Gastroesophageal sphincter (tissue), 4 donors: ENCODE results near the gene CAMKMT. TPM values are rescaled to one million over a fixed set of nuclear protein-coding genes. Genes with fewer than 3 reads are reported as not detected.

Source experiments
- ATAC-seq: fragments of 150-250 bp; one replicate; pipeline ENCODE4 v1.9.1; 2016; ENCODE audit warnings: mild to moderate bottlenecking, moderate library complexity
- H3K27ac ChIP-seq, 4 donors: fragments of 200-600 bp; sonication (generic) in 3 of 4; 1 replicate in 3 of 4; 2 replicates in 1 of 4; pipeline ENCODE4 v1.5.1; 2016 to 2019
- H3K27me3 ChIP-seq: fragments of 200-600 bp; sonication (generic); one replicate; pipeline ENCODE4 v1.5.1; 2019
- H3K36me3 ChIP-seq, 2 donors: fragments of 200-600 bp; sonication (generic); one replicate each; pipeline ENCODE4 v1.5.1; 2019; ENCODE audit warnings: control low read depth in 1 of 2
- H3K4me1 ChIP-seq, 3 donors: fragments of 200-600 bp; sonication (generic); 1 replicate in 2 of 3; 2 replicates in 1 of 3; pipeline ENCODE4 v1.5.1; 2016 to 2019; ENCODE audit warnings: control low read depth in 2 of 3
- H3K4me3 ChIP-seq, 2 donors: fragments of 200-600 bp; sonication (generic); one replicate each; pipeline ENCODE4 v1.5.1; 2019; ENCODE audit warnings: mild to moderate bottlenecking in 1 of 2, moderate library complexity in 1 of 2
- H3K9me3 ChIP-seq, 3 donors: fragments of 200-600 bp; sonication (generic); one replicate each; pipeline ENCODE4 v1.5.1; 2017 to 2019; ENCODE audit warnings: control low read depth in 2 of 3
- EP300 ChIP-seq: sonication (generic); formaldehyde crosslinking; IDR thresholded peaks from one replicate; pipeline ENCODE4 v1.6.1; 2017; ENCODE audit warnings: antibody characterized with exemption, mild to moderate bottlenecking
- POLR2A ChIP-seq, 2 donors: fragments of 450-650 bp; IDR thresholded peaks; one replicate each; pipeline ENCODE4 v1.6.1; 2017; ENCODE audit warnings: antibody characterized with exemption in 2 of 2, mild to moderate bottlenecking in 2 of 2, moderate library complexity in 1 of 2
- POLR2AphosphoS5 ChIP-seq: sonication (generic); formaldehyde crosslinking; IDR thresholded peaks from one replicate; pipeline ENCODE4 v1.6.1; 2017; ENCODE audit warnings: antibody characterized with exemption
- WGBS, 2 donors: methylation state at CpG; one replicate each; pipeline ENCODE4 v1.1.5; 2018; ENCODE audit warnings: low coverage in 1 of 2; 5-methylcytosine and 5-hydroxymethylcytosine counted together
- total RNA-seq, 4 donors: library from RNA; depleted of rRNA; stranded (reverse); fragments of >200 nt; gene quantifications; one replicate each; pipeline ENCODE4 v1.1.0, GENCODE V29; 2016
- TF ChIP-seq, protein P1 (sequence below), 4 experiments: fragments of 200-600 bp in 2 of 4; fragments of 450-650 bp in 2 of 4; sonication (generic) in 1 of 4; IDR thresholded peaks; one replicate each; pipeline ENCODE4 v1.5.1; 2017 to 2019; ENCODE audit warnings: antibody characterized with exemption in 4 of 4, mild to moderate bottlenecking in 2 of 4, moderate library complexity in 2 of 4

CAMKMT gene
- 10 to 100 TPM in 2 of 4 donors, 1 to 10 TPM in 2; 4.2 to 19.5 (median 11.0) TPM for total RNA-seq

DNA sequence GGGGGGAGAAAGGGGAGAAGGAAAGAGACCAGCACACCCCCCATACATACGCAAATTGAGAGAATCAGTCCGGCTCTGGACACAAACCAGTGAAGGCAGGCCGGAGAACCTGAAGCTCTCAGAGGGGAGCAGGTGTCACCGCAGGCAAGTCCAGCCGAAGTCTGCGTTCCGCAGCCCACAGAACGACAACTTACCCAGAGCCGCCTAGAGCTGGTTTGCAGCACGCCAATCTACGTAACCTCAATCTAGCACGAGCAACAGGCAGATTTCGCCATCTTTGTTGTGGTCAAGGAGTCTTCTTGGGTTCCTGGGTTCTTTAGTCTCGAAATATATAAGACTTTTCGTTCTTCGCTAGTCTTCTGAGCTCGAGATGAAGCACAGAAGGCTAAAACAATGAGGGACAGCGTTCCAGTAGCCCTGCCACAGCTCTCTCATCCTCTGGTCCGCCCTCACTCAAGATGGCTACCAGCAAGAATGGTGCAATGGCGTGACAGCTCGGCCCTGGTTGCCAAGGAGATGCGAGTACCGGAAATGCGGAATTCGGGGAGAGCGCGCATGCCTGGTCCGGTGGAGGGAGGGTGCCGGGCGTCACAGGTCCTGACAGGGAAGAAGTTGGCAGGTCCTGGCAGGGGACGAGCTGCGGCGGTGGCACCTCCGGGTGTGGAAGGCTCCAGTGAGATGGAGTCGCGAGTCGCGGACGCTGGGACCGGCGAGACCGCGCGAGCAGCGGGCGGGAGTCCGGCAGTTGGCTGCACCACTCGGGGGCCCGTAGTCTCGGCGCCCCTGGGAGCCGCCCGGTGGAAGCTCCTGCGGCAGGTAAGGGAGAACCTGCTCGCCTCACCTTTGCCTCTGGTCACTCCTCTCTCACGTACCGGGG is at the start of gene CAMKMT, which contains the start of gene PREPL:
Gene CAMKMT (plus strand): TSS at position 618 of the 877 bp plus-strand sequence.
Gene PREPL (minus strand): TSS at position 165 of the 877 bp plus-strand sequence. CDS start 15,152 bp downstream, outside the sequence.
- no peak for TF ChIP-seq EP300
- TF ChIP-seq, protein P1, sequence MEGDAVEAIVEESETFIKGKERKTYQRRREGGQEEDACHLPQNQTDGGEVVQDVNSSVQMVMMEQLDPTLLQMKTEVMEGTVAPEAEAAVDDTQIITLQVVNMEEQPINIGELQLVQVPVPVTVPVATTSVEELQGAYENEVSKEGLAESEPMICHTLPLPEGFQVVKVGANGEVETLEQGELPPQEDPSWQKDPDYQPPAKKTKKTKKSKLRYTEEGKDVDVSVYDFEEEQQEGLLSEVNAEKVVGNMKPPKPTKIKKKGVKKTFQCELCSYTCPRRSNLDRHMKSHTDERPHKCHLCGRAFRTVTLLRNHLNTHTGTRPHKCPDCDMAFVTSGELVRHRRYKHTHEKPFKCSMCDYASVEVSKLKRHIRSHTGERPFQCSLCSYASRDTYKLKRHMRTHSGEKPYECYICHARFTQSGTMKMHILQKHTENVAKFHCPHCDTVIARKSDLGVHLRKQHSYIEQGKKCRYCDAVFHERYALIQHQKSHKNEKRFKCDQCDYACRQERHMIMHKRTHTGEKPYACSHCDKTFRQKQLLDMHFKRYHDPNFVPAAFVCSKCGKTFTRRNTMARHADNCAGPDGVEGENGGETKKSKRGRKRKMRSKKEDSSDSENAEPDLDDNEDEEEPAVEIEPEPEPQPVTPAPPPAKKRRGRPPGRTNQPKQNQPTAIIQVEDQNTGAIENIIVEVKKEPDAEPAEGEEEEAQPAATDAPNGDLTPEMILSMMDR (IDR thresholded peaks at IDR 0.05): peak in 1 of 4 experiments; percentile 4
- TF ChIP-seq POLR2A (IDR thresholded peaks at IDR 0.05): peak; percentile 59 to 66
- TF ChIP-seq POLR2AphosphoS5: peak; percentile 85
- H3K27ac ChIP-seq: peak within 1 kb of the TSS; percentile 76 to 96 (median 90)
- H3K4me1 ChIP-seq: peaks cover 2 to 46% (median 3%) of the 10 kb centered on the region in 3 donors
- peak within 1 kb of the TSS; percentile 73 to 74 for H3K4me3 ChIP-seq
- H3K27me3 ChIP-seq: no peaks in the 10 kb centered on the region
- H3K9me3 ChIP-seq: no peaks in the 10 kb centered on the region
- H3K36me3 ChIP-seq: no peaks in the 10 kb centered on the region
- peak; percentile 99 for ATAC-seq
- WGBS, 2 donors: 0 to 1% methylated on average over 12 to 20 of the region's 57 CpGs

DNA sequence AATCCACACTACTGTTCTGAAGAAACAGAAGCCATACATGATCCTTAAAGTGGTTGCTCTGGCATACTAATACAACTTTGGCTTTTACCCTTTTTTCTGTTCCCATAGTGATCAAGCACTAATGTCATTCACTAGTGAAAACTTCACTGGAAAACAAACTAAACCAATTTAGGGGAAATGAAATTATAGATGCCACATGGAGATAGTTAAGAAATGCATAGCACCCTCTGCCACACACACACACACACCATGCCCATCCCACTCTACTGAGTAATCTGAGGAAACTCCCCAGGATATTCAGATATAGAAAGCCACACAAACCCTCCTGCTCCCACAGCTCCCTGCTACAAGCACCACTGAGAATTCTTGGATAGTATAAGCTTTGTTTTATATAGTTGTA is 47.4 kb upstream of the CAMKMT start:
- H3K27ac ChIP-seq: no peak overlapping the region
- TF ChIP-seq, protein P1 (IDR thresholded peaks at IDR 0.05): no peak
- TF ChIP-seq POLR2A (IDR thresholded peaks at IDR 0.05) (no peak), EP300 (no peak), POLR2AphosphoS5 (no peak)
- no peak for ATAC-seq
- H3K4me3 ChIP-seq: no peak overlapping the region
- no peaks in the 10 kb centered on the region for H3K4me1 ChIP-seq
- peaks cover 9 to 84% of the 10 kb centered on the region in 2 donors for H3K36me3 ChIP-seq
- H3K27me3 ChIP-seq: no peaks in the 10 kb centered on the region
- peaks cover 0 to 34% (median 4%) of the 10 kb centered on the region in 3 donors for H3K9me3 ChIP-seq

DNA sequence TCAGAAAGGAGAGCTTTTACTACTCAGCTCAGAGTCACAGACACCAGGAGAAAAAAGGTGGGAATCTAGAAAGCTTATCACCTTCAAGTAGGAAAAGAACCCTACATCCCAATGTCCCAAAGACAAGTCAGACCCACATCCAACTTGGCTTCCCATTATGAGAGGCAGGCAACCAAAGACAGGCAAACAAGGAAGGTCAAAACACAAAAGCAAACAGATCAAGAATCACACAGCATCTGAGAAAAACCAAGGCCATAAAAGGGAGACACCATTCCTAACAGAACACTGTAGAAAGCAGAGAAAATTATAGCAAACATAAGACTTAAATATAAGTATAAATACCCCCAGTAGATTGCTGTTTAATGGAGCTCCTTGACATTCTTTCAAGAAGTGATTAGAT is 45.8 kb upstream of the CAMKMT start:
- Histone ChIP-seq H3K27ac (no peak overlapping the region), H3K9me3 (peaks cover 0 to 18% (median 2%) of the 10 kb centered on the region in 3 donors), H3K4me3 (no peak overlapping the region), H3K4me1 (no peaks in the 10 kb centered on the region), H3K36me3 (peaks cover 11 to 96% of the 10 kb centered on the region in 2 donors), H3K27me3 (no peaks in the 10 kb centered on the region)
- no peak for ATAC-seq
- TF ChIP-seq POLR2A (IDR thresholded peaks at IDR 0.05) (no peak), POLR2AphosphoS5 (no peak), EP300 (no peak)
- TF ChIP-seq, protein P1 (IDR thresholded peaks at IDR 0.05): no peak

DNA sequence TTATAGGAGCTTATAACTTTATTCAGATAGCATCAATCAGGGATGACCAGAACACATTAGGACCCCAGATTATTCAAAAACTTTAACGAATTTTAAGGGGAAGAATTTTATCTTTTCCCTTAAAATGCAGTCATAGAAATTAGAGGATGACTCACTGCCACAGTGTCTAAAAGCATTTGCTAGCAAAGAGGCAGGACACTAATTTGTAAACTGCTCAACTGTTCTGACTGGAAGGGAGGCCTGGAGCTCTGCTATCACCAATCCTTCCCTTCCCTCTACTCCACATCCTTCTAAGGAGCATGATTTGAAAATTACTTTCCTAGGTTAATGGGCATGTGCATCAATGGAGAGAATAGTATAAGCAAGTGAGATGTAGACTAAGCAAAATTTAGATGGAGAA is 40.9 kb upstream of the CAMKMT start:
- no peaks in the 10 kb centered on the region for H3K9me3 ChIP-seq
- H3K27ac ChIP-seq: no peak overlapping the region
- H3K36me3 ChIP-seq: peaks cover 14 to 84% of the 10 kb centered on the region in 2 donors
- 82 to 86% methylated on average over 1 of the region's 1 CpG for WGBS, 2 donors
- ATAC-seq: no peak
- H3K4me1 ChIP-seq: peaks cover 3 to 14% (median 8%) of the 10 kb centered on the region in 3 donors
- H3K4me3 ChIP-seq: no peak overlapping the region
- H3K27me3 ChIP-seq: no peaks in the 10 kb centered on the region
- TF ChIP-seq POLR2A (IDR thresholded peaks at IDR 0.05) (no peak), EP300 (no peak), POLR2AphosphoS5 (no peak)
- TF ChIP-seq, protein P1 (IDR thresholded peaks at IDR 0.05): no peak
